Thyroid gland (tissue), 4 donors: Measurements from ENCODE around the gene C10orf95. TPM values are rescaled to one million over a fixed set of nuclear protein-coding genes. Genes with fewer than 3 reads are reported as not detected.

Source experiments
- DNase-seq, 2 donors: peaks; one replicate each; pipeline ENCODE4 v3.0.0-alpha.2; 2019
- H3K27ac ChIP-seq, 3 donors: fragments of 200-600 bp; sonication (generic); 1 replicate in 2 of 3; 2 replicates in 1 of 3; pipeline ENCODE4 v1.5.1; 2016 to 2019; ENCODE audit warnings: mild to moderate bottlenecking in 1 of 3, moderate library complexity in 1 of 3
- H3K27me3 ChIP-seq: fragments of 200-600 bp; sonication (generic); one replicate; pipeline ENCODE4 v1.5.1; 2019
- H3K36me3 ChIP-seq, 2 donors: fragments of 200-600 bp; sonication (generic); one replicate each; pipeline ENCODE4 v1.5.1; 2016 to 2019
- H3K4me1 ChIP-seq, 2 donors: fragments of 200-600 bp; sonication (generic); one replicate each; pipeline ENCODE4 v1.5.1; 2017 to 2019
- H3K4me3 ChIP-seq, 3 donors: fragments of 200-600 bp; sonication (generic); replicated peaks in 1 of 3; 1 replicate in 2 of 3; 2 replicates in 1 of 3; pipeline ENCODE4 v1.5.1; 2016; ENCODE audit warnings: mild to moderate bottlenecking in 1 of 3
- H3K9me3 ChIP-seq: fragments of 200-600 bp; sonication (generic); one replicate; pipeline ENCODE4 v1.5.1; 2017
- POLR2A ChIP-seq, 2 donors: fragments of 450-650 bp; IDR thresholded peaks; one replicate each; pipeline ENCODE4 v1.6.1; 2017; ENCODE audit warnings: antibody characterized with exemption in 2 of 2, mild to moderate bottlenecking in 2 of 2, moderate library complexity in 1 of 2
- WGBS, 2 donors: methylation state at CpG; one replicate each; pipeline ENCODE4 v1.1.5; 2017; 5-methylcytosine and 5-hydroxymethylcytosine counted together
- intact Hi-C: fragments of 100-400 bp; cut with DNase I; formaldehyde crosslinking; loops from one replicate; pipeline ENCODE4 v1.15.1; 2023
- microRNA counts, 2 donors: library from miRNA; unstranded; fragments of <30 nt; microRNA quantifications; one replicate each; lab custom pipeline; 2016 to 2017
- microRNA-seq: library from miRNA; unstranded; fragments of <30 nt; microRNA quantifications from one replicate; pipeline ENCODE4, GENCODE V29; 2016
- small RNA-seq: library from RNA; depleted of rRNA; stranded (forward); fragments of <200 nt; gene quantifications from one replicate; pipeline ENCODE3, GENCODE V24; 2016
- total RNA-seq, 4 donors: library from RNA; depleted of rRNA; stranded (reverse); fragments of >200 nt; gene quantifications; one replicate each; pipeline ENCODE4 v1.2.3, GENCODE V29; 2016
- TF ChIP-seq, protein P1 (sequence below), 6 experiments: fragments of 200-600 bp in 3 of 6; fragments of 450-650 bp in 3 of 6; sonication (generic) in 3 of 6; IDR thresholded peaks; one replicate each; pipeline ENCODE4 v1.5.1; 2016 to 2019; ENCODE audit warnings: antibody characterized with exemption in 6 of 6, mild to moderate bottlenecking in 2 of 6, inconsistent platforms in 1 of 6, moderate library complexity in 1 of 6

The C10orf95 gene
- total RNA-seq, 4 donors from 2014 or later, result 1.1 to 2.9 (median 1.8) TPM

DNA sequence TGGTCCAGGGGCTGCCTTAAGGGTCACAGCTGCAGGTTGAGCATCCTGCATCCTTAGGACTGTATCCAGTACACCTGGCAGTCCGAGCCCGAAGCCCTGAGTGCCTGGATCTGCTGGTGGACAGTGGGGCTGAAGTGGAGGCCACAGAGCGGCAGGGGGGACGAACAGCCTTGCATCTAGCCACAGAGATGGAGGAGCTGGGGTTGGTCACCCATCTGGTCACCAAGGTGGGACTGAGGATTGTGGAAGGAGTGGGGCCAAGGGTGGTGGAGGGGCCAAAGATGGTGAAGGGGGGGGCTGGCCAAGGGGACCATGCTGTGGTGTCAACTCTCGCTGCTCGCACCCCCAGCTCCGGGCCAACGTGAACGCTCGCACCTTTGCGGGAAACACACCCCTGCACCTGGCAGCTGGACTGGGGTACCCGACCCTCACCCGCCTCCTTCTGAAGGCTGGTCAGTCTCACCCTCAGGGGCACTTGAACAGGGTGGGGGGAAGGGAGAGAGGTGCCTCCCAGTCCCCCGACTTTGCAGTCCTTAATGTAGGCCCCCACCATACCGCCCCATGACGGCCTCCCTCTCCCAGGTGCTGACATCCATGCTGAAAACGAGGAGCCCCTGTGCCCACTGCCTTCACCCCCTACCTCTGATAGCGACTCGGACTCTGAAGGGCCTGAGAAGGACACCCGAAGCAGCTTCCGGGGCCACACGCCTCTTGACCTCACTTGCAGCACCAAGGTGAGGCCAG, 50.6 kb downstream of the C10orf95 start:
- no peak overlapping the region for H3K27ac ChIP-seq
- TF ChIP-seq, protein P1, sequence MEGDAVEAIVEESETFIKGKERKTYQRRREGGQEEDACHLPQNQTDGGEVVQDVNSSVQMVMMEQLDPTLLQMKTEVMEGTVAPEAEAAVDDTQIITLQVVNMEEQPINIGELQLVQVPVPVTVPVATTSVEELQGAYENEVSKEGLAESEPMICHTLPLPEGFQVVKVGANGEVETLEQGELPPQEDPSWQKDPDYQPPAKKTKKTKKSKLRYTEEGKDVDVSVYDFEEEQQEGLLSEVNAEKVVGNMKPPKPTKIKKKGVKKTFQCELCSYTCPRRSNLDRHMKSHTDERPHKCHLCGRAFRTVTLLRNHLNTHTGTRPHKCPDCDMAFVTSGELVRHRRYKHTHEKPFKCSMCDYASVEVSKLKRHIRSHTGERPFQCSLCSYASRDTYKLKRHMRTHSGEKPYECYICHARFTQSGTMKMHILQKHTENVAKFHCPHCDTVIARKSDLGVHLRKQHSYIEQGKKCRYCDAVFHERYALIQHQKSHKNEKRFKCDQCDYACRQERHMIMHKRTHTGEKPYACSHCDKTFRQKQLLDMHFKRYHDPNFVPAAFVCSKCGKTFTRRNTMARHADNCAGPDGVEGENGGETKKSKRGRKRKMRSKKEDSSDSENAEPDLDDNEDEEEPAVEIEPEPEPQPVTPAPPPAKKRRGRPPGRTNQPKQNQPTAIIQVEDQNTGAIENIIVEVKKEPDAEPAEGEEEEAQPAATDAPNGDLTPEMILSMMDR (IDR thresholded peaks at IDR 0.05), result no peak
- TF ChIP-seq POLR2A (IDR thresholded peaks at IDR 0.05), result no peak
- peaks cover 7 to 22% of the 10 kb centered on the region in 2 donors for H3K4me1 ChIP-seq
- no peak for DNase-seq
- 87 to 90% methylated on average over 18 to 20 of the region's 22 CpGs for WGBS, 2 donors
- peaks cover 5 to 11% of the 10 kb centered on the region in 2 donors for H3K36me3 ChIP-seq
- intact Hi-C loops, result loop anchor here (5.0 kb wide), 1 partner anchor 173 kb away; the partner anchor contains the start of gene ELOVL3
- no peaks in the 10 kb centered on the region for H3K27me3 ChIP-seq
- no peaks in the 10 kb centered on the region for H3K9me3 ChIP-seq
- H3K4me3 ChIP-seq, result no peak overlapping the region

DNA sequence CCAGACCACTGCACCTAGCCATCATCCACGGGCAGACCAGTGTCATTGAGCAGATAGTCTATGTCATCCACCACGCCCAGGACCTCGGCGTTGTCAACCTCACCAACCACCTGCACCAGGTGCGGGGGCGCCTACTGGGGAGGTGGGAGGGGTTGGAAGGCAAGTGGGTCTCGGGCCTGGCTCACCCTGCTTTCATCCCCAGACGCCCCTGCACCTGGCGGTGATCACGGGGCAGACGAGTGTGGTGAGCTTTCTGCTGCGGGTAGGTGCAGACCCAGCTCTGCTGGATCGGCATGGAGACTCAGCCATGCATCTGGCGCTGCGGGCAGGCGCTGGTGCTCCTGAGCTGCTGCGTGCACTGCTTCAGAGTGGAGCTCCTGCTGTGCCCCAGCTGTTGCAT, 51.3 kb downstream of the C10orf95 start:
- Histone ChIP-seq H3K9me3 (no peaks in the 10 kb centered on the region), H3K4me1 (peaks cover 7 to 22% of the 10 kb centered on the region in 2 donors), H3K27ac (no peak overlapping the region), H3K27me3 (no peaks in the 10 kb centered on the region), H3K36me3 (peaks cover 5 to 11% of the 10 kb centered on the region in 2 donors), H3K4me3 (no peak overlapping the region)
- no peak for DNase-seq
- WGBS, 2 donors, result 80 to 85% methylated on average over 1 to 12 of the region's 17 CpGs
- intact Hi-C loops, result loop anchor here (5.0 kb wide), 1 partner anchor 173 kb away; the partner anchor contains the start of gene ELOVL3
- TF ChIP-seq, protein P1 (IDR thresholded peaks at IDR 0.05), result no peak

MicroRNAs within 50 kb of the gene (microRNA counts, 767-probe panel; counts per million panel counts)
- 0 counts per million in 2 donors for microRNA hsa-miR-146b-3p (lab: Ali Mortazavi, UCI)
- microRNA hsa-miR-146b-5p (lab: Ali Mortazavi, UCI), result 2,634 to 5,199 counts per million in 2 donors

Small RNA genes within 50 kb of the gene (microRNA-seq; reads per million reads assigned to microRNA genes)
- gene MIR146B, result 976 reads per million, percentile 81 among the genes with 10 or more reads in this experiment

Small RNA genes within 50 kb of the gene (small RNA-seq; reads per million reads assigned to genes)
- 389 reads per million, percentile 98 among the genes with 10 or more reads in this experiment for gene MIR146B

Other genes starting within 250 kb of the C10orf95 start
- gene ELOVL3, start 225.2 kb downstream of the C10orf95 start, total RNA-seq, result not detected
- under 1 TPM in 1 of 4 donors, not detected in 3; 0.45 TPM for gene PITX3, start 210.0 kb downstream of the C10orf95 start, total RNA-seq
- gene GBF1, start 206.0 kb downstream of the C10orf95 start, total RNA-seq, result 10 to 100 TPM; 34.0 to 68.3 (median 53.5) TPM
- gene NFKB2, start 55.8 kb downstream of the C10orf95 start, total RNA-seq, result 10 to 100 TPM; 12.3 to 26.0 (median 15.3) TPM
- 1 to 10 TPM in 1 of 4 donors, under 1 TPM in 3; 0.24 to 1.1 (median 0.49) TPM for gene PSD, start 32.8 kb downstream of the C10orf95 start, total RNA-seq
- 10 to 100 TPM; 13.4 to 34.0 (median 27.2) TPM for gene FBXL15, start 30.7 kb downstream of the C10orf95 start, total RNA-seq
- gene CUEDC2, start 19.0 kb downstream of the C10orf95 start, total RNA-seq, result 10 to 100 TPM; 56.2 to 73.9 (median 62.0) TPM
- 100 to 1,000 TPM in 3 of 4 donors, 10 to 100 TPM in 1; 94.1 to 111 (median 103) TPM for gene ACTR1A, start 51.2 kb upstream of the C10orf95 start, total RNA-seq
- gene SUFU, start 52.4 kb upstream of the C10orf95 start, total RNA-seq, result 1 to 10 TPM; 2.3 to 5.4 (median 4.4) TPM
- 100 to 1,000 TPM; 138 to 187 (median 162) TPM for gene TRIM8, start 192.9 kb upstream of the C10orf95 start, total RNA-seq